Keratinocyte (primary cell): Measurements from ENCODE around the gene LGR4.

Experiments
- EZH2 ChIP-seq: IDR thresholded peaks from one replicate; pipeline ENCODE4 v1.6.1; 2012; ENCODE audit warnings: inconsistent platforms, mild to moderate bottlenecking, low read length, moderate library complexity
- TF ChIP-seq, protein P1 (sequence below), 3 experiments: IDR thresholded peaks in 1 of 3; conservative IDR thresholded peaks in 1 of 3; optimal IDR thresholded peaks in 1 of 3; 2 replicates in 2 of 3; 3 replicates in 1 of 3; pipeline versions ENCODE3 to v1.5.1; 2011; ENCODE audit warnings: low read length in 3 of 3, mild to moderate bottlenecking in 3 of 3, moderate library complexity in 2 of 3, control low read depth in 1 of 3, inconsistent platforms in 1 of 3; ENCODE audit not compliant: insufficient read depth in 2 of 3; ENCODE audit errors: extremely low read depth in 1 of 3

DNA sequence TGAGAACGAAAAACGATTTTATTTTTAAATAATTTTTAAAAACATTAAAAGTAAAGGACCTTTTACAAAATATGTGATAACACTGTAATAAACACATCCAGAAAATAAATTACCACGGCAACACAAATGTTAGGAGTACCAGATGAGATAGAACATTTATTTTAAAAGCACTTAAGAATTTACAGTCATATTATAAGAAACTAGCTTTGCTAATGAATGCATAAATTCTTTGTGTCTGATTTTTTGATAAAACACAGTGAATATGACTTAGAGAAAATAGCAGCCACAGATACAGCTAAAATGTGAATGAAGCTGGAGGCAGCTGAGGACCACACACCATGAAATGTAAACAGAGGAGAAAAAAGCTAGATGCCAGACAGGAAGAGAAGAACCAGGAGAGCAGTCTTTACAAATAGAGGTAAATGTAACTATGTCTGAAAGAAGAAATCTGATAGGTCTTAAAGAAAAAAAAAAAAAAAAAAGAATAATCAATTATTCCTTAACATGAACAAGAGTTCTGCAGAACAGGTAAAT is 124.2 kb downstream of the LGR4 start:
- TF ChIP-seq, protein P1, sequence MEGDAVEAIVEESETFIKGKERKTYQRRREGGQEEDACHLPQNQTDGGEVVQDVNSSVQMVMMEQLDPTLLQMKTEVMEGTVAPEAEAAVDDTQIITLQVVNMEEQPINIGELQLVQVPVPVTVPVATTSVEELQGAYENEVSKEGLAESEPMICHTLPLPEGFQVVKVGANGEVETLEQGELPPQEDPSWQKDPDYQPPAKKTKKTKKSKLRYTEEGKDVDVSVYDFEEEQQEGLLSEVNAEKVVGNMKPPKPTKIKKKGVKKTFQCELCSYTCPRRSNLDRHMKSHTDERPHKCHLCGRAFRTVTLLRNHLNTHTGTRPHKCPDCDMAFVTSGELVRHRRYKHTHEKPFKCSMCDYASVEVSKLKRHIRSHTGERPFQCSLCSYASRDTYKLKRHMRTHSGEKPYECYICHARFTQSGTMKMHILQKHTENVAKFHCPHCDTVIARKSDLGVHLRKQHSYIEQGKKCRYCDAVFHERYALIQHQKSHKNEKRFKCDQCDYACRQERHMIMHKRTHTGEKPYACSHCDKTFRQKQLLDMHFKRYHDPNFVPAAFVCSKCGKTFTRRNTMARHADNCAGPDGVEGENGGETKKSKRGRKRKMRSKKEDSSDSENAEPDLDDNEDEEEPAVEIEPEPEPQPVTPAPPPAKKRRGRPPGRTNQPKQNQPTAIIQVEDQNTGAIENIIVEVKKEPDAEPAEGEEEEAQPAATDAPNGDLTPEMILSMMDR (optimal IDR thresholded peaks at IDR 0.05 in 1 of 3, IDR thresholded peaks at IDR 0.05 in 1 of 3, conservative IDR thresholded peaks at IDR 0.05 in 1 of 3; ENCODE audit: extremely low read depth in 1 of 3, insufficient read depth in 2 of 3, low read length in 3 of 3): no peak
- no peak for TF ChIP-seq EZH2
